ENCODE data around the gene GPC6.

The GPC6 gene

DNA sequence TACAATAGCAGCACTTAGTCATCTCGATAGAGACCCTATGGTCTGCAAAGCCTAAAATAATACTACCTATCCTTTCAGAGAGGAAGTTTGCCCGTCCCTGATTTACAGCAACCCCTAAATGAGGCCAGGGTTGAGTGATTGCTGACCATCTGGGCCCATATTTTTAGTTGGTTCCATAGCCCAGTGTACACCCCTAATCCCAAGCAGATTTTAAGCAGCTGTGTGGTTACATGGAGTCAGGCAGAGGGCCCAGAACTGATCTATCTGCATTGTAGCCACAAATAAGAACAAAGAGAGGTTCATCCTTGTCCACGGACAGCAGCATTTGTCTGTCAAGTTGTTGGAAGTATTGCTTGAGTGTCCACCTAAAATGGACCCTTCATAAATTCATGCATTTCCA, 1104.7 kb downstream of the GPC6 start:
- TF ChIP-seq EZH2phosphoT487 (IDR thresholded peaks at IDR 0.05; ENCODE audit: low read length) (no peak), EZH2 (optimal IDR thresholded peaks at IDR 0.05; ENCODE audit: low read depth, low read length) (no peak)
- TF ChIP-seq, protein P1, sequence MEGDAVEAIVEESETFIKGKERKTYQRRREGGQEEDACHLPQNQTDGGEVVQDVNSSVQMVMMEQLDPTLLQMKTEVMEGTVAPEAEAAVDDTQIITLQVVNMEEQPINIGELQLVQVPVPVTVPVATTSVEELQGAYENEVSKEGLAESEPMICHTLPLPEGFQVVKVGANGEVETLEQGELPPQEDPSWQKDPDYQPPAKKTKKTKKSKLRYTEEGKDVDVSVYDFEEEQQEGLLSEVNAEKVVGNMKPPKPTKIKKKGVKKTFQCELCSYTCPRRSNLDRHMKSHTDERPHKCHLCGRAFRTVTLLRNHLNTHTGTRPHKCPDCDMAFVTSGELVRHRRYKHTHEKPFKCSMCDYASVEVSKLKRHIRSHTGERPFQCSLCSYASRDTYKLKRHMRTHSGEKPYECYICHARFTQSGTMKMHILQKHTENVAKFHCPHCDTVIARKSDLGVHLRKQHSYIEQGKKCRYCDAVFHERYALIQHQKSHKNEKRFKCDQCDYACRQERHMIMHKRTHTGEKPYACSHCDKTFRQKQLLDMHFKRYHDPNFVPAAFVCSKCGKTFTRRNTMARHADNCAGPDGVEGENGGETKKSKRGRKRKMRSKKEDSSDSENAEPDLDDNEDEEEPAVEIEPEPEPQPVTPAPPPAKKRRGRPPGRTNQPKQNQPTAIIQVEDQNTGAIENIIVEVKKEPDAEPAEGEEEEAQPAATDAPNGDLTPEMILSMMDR (IDR thresholded peaks at IDR 0.05; ENCODE audit: low read length): no peak

DNA sequence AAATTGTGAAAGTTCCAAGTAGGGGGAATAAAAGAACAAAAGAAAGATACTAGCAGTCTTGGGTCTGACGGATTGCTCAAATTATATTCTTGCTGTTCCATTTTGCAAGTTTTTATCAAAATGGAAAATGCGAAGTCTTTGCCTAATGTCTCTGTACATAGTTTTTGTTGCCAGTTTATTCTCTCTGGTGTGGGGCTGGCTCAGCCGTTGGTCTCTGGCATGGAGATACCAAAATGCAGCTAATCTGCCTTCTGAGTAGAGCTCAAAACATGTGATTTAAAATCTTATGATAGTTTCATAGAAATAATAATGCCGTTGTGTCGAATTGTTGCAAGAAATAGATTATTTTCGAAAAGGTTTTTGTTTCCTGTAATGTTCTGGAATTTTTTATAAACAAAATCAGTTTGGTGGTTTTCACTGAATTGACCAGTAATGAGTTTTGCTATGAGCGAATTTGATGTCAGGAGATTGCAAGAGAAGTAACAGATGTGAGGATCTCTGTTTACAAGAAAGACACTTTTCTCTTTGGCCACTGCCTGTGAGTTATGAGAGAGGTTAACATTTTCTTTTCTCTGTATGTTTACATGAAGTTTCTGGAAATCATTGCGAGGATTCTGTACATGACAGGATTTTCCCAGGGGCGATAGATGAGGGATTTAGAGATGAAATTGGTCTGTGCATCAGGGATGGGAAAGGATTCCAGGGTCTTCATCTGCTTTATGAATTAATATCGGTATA, 1105.9 kb downstream of the GPC6 start:
- TF ChIP-seq EZH2 (optimal IDR thresholded peaks at IDR 0.05; ENCODE audit: low read depth, low read length): no peak
- no peak for TF ChIP-seq EZH2phosphoT487 (IDR thresholded peaks at IDR 0.05; ENCODE audit: low read length)
- TF ChIP-seq, protein P1 (IDR thresholded peaks at IDR 0.05; ENCODE audit: low read length): no peak
- Histone ChIP-seq H3K27ac (ENCODE audit: low read length) (no peak overlapping the region), H3K27me3 (replicated peaks; ENCODE audit: insufficient read depth, low read length) (peaks cover 25% of the 10 kb centered on the region), H3K36me3 (replicated peaks; ENCODE audit: insufficient read depth, low read length) (no peaks in the 10 kb centered on the region), H3K9me2 (replicated peaks; ENCODE audit: insufficient read depth, low read length) (no peaks in the 10 kb centered on the region), H3K4me3 (ENCODE audit: low read length) (no peak overlapping the region), H3K9ac (ENCODE audit: low read length) (no peak overlapping the region), H3F3A (ENCODE audit: insufficient read depth, low read length) (peaks cover 5% of the 10 kb centered on the region; the same call in 1 of the 2 replicates), H3K9me3 (replicated peaks; ENCODE audit: insufficient read depth, low read length) (no peaks in the 10 kb centered on the region), H3K79me2 (ENCODE audit: low read length) (no peaks in the 10 kb centered on the region), H4K20me1 (ENCODE audit: insufficient read depth, low read length) (no peaks in the 10 kb centered on the region), H3K4me2 (ENCODE audit: low read depth, low read length) (no peak overlapping the region), H2AFZ (ENCODE audit: low read length) (no peak overlapping the region), H3K4me1 (ENCODE audit: low read length) (peaks cover 8% of the 10 kb centered on the region)
- DNase-seq: no peak

More for the DNA sequence above, 1104.7 kb downstream of the GPC6 start:
- Histone ChIP-seq H3K79me2 (ENCODE audit: low read length) (no peaks in the 10 kb centered on the region), H4K20me1 (ENCODE audit: insufficient read depth, low read length) (no peaks in the 10 kb centered on the region), H2AFZ (ENCODE audit: low read length) (no peak overlapping the region), H3F3A (ENCODE audit: insufficient read depth, low read length) (peaks cover 12% of the 10 kb centered on the region; the same call in 1 of the 2 replicates), H3K36me3 (replicated peaks; ENCODE audit: insufficient read depth, low read length) (no peaks in the 10 kb centered on the region), H3K4me1 (ENCODE audit: low read length) (peaks cover 14% of the 10 kb centered on the region), H3K9me3 (replicated peaks; ENCODE audit: insufficient read depth, low read length) (no peaks in the 10 kb centered on the region), H3K4me2 (ENCODE audit: low read depth, low read length) (no peak overlapping the region), H3K27me3 (replicated peaks; ENCODE audit: insufficient read depth, low read length) (peaks cover 32% of the 10 kb centered on the region), H3K9me2 (replicated peaks; ENCODE audit: insufficient read depth, low read length) (no peaks in the 10 kb centered on the region), H3K4me3 (ENCODE audit: low read length) (no peak overlapping the region), H3K9ac (ENCODE audit: low read length) (no peak overlapping the region), H3K27ac (ENCODE audit: low read length) (no peak overlapping the region)
- DNase-seq: no peak

DNA sequence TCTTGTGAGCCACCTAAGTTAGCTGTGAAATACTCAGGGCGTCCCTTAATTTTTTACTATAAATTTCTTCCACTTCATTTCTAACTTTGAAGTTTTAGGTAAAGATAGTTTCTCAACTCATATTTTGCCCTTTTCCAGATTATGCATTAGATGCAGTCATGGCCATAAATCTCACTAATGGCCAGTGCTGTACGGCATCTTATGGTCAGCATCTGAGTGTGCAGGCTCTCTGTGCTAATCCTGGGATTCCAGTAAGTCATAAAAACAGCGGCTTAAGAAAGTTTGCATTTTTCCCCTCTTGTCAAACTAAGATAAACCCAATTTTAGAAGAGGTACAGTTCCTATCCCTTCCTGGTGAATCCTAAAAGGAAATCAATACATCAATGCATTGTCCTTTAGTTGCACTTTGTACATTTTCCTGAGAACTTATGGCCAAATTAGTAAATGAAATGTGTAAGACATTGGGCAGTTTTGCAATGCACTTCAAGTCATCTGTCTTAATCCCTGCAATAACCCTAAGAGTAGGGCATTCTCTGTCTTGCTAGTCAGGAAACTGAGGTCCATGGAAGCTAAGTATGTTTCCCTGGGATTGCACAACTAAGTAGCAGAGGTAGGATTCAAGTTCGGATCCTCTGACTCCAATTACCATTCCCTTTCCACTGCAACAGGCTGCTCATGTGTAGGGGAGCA, 1106.7 kb downstream of the GPC6 start:
- Histone ChIP-seq H3K9me2 (replicated peaks; ENCODE audit: insufficient read depth, low read length) (no peaks in the 10 kb centered on the region), H3K4me1 (ENCODE audit: low read length) (peaks cover under 1% of the 10 kb centered on the region; the same call in 1 of the 2 replicates), H3K27ac (ENCODE audit: low read length) (no peak overlapping the region), H3K9ac (ENCODE audit: low read length) (no peak overlapping the region), H3K4me2 (ENCODE audit: low read depth, low read length) (no peak overlapping the region), H4K20me1 (ENCODE audit: insufficient read depth, low read length) (no peaks in the 10 kb centered on the region), H3K79me2 (ENCODE audit: low read length) (no peaks in the 10 kb centered on the region), H2AFZ (ENCODE audit: low read length) (no peak overlapping the region), H3K9me3 (replicated peaks; ENCODE audit: insufficient read depth, low read length) (no peaks in the 10 kb centered on the region), H3K4me3 (ENCODE audit: low read length) (no peak overlapping the region), H3K27me3 (replicated peaks; ENCODE audit: insufficient read depth, low read length) (peaks cover 21% of the 10 kb centered on the region), H3K36me3 (replicated peaks; ENCODE audit: insufficient read depth, low read length) (no peaks in the 10 kb centered on the region), H3F3A (ENCODE audit: insufficient read depth, low read length) (no peaks in the 10 kb centered on the region)
- DNase-seq: no peak
- no peak for TF ChIP-seq EZH2phosphoT487 (IDR thresholded peaks at IDR 0.05; ENCODE audit: low read length)
- TF ChIP-seq EZH2 (optimal IDR thresholded peaks at IDR 0.05; ENCODE audit: low read depth, low read length): no peak
- TF ChIP-seq, protein P1 (IDR thresholded peaks at IDR 0.05; ENCODE audit: low read length): no peak
